ENCODE results near the gene FARP1. TPM values are rescaled to one million over a fixed set of nuclear protein-coding genes. Genes with fewer than 3 reads are reported as not detected.

Gene FARP1
- total and polyA plus RNA-seq, 2 of the 13 experiments (the other 11 are each of a cell fraction or from before 2014, with no cell fraction given): 70.6 to 126 TPM

- no peak for TF ChIP-seq THAP9 (CRISPR knock-in tag; IDR thresholded peaks at IDR 0.05; ENCODE audit: borderline replicate concordance)
- no peak for TF ChIP-seq FOXM1 (CRISPR knock-in tag; IDR thresholded peaks at IDR 0.05)
- TF ChIP-seq ZNF263 (CRISPR knock-in tag; IDR thresholded peaks at IDR 0.05): no peak
- TF ChIP-seq ELF3 (CRISPR knock-in tag; IDR thresholded peaks at IDR 0.05): 0 out of 2 replicates have a peak, but pooled peaks have one; percentile 11
- TF ChIP-seq YEATS2 (CRISPR knock-in tag; IDR thresholded peaks at IDR 0.05; ENCODE audit: borderline replicate concordance): no peak
- TF ChIP-seq MAFK (conservative IDR thresholded peaks at IDR 0.05 in 1 of 2, IDR thresholded peaks at IDR 0.05 in 1 of 2; ENCODE audit: low read length in 2 of 2): no peak
- TF ChIP-seq ATM (IDR thresholded peaks at IDR 0.05; ENCODE audit: borderline replicate concordance): no peak
- no peak for TF ChIP-seq MTA1 (CRISPR knock-in tag; IDR thresholded peaks at IDR 0.05; ENCODE audit: borderline replicate concordance)
- TF ChIP-seq SYNCRIP (IDR thresholded peaks at IDR 0.05; ENCODE audit: insufficient read depth, low read depth, low read length): no peak
- TF ChIP-seq MXD1 (CRISPR knock-in tag; IDR thresholded peaks at IDR 0.05): no peak; the same call in 1 of the 2 replicates
- TF ChIP-seq PLRG1 (conservative IDR thresholded peaks at IDR 0.05): no peak
- no peak for TF ChIP-seq FOXA1 (IDR thresholded peaks at IDR 0.05)
- no peak for TF ChIP-seq FOXA1 (CRISPR knock-in tag; IDR thresholded peaks at IDR 0.05)
- TF ChIP-seq ZNF768 (CRISPR knock-in tag; IDR thresholded peaks at IDR 0.05): no peak
- TF ChIP-seq ZNF33A (CRISPR knock-in tag; IDR thresholded peaks at IDR 0.05; ENCODE audit: borderline replicate concordance): no peak
- TF ChIP-seq HMGXB4 (CRISPR knock-in tag; IDR thresholded peaks at IDR 0.05; ENCODE audit: borderline replicate concordance in 1 of 2, low read depth in 1 of 2): no peak; a peak in 1 of 4 replicates
- TF ChIP-seq NAIF1 (CRISPR knock-in tag; IDR thresholded peaks at IDR 0.05; ENCODE audit: borderline replicate concordance): no peak
- TF ChIP-seq ZNF512B (CRISPR knock-in tag; IDR thresholded peaks at IDR 0.05; ENCODE audit: borderline replicate concordance): no peak
Measured at GRCh38 chr13:98445340-98446233, 302.7 kb downstream of the FARP1 start (continued).

All from HepG2 (cell line).